Measurements from ENCODE around the gene DAD1. TPM values are rescaled to one million over a fixed set of nuclear protein-coding genes. Genes with fewer than 3 reads are reported as not detected.
"Not testable (repeated sequence)": the region's sequence is repeated elsewhere in the genome, so short reads cannot be mapped to it uniquely, and the experiment has no call there.

DAD1 gene
- total RNA-seq, 1 donor from 2014 or later, result 122 TPM

DNA sequence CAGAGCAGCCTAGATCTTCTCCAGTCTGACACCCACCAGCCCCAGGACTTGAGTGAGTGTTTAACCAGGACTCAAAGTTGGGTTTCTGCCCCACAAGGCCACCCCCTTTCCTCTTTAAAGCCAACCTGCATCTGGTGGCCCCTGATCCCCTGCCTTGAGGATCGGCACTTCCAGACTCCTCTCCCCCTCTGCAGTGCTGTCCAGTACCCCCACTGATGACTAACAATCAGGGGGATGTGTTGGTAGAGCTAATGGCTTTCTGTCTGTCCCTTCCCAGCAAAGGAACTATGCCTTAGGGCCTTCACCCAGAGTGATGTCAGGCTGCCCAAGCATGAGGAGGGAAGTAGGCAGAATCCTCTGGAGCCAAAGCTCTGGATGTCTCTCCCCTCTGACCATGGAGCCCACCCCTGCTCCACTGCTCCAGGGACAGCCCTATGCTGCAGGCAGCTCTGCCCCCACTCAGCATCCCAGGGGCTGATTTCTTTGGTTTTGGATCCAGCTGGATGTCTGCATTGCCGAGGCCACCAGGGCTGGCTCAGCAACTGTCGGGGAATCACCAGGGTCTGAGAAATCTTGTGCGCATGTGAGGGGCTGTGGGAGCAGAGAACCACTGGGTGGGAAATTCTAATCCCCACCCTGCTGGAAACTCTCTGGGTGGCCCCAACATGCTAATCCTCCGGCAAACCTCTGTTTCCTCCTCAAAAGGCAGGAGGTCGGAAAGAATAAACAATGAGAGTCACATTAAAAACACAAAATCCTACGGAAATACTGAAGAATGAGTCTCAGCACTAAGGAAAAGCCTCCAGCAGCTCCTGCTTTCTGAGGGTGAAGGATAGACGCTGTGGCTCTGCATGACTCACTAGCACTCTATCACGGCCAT is 42.9 kb downstream of the DAD1 start:
- Mint-ChIP-seq H3K36me3 (ENCODE audit: unreplicated experiment) (no peaks in the 10 kb centered on the region), H3K4me1 (ENCODE audit: low read depth, unreplicated experiment) (peaks cover 11% of the 10 kb centered on the region), H3K27ac (ENCODE audit: unreplicated experiment) (no peak overlapping the region), H3K4me3 (ENCODE audit: unreplicated experiment) (no peak overlapping the region), H3K27me3 (ENCODE audit: unreplicated experiment) (peaks cover 8% of the 10 kb centered on the region), H3K9me3 (ENCODE audit: unreplicated experiment) (peaks cover 2% of the 10 kb centered on the region)
- no peak for DNase-seq
- TF ChIP-seq, protein P1, sequence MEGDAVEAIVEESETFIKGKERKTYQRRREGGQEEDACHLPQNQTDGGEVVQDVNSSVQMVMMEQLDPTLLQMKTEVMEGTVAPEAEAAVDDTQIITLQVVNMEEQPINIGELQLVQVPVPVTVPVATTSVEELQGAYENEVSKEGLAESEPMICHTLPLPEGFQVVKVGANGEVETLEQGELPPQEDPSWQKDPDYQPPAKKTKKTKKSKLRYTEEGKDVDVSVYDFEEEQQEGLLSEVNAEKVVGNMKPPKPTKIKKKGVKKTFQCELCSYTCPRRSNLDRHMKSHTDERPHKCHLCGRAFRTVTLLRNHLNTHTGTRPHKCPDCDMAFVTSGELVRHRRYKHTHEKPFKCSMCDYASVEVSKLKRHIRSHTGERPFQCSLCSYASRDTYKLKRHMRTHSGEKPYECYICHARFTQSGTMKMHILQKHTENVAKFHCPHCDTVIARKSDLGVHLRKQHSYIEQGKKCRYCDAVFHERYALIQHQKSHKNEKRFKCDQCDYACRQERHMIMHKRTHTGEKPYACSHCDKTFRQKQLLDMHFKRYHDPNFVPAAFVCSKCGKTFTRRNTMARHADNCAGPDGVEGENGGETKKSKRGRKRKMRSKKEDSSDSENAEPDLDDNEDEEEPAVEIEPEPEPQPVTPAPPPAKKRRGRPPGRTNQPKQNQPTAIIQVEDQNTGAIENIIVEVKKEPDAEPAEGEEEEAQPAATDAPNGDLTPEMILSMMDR (IDR thresholded peaks at IDR 0.05; ENCODE audit: partially characterized antibody, unreplicated experiment), result no peak

DNA sequence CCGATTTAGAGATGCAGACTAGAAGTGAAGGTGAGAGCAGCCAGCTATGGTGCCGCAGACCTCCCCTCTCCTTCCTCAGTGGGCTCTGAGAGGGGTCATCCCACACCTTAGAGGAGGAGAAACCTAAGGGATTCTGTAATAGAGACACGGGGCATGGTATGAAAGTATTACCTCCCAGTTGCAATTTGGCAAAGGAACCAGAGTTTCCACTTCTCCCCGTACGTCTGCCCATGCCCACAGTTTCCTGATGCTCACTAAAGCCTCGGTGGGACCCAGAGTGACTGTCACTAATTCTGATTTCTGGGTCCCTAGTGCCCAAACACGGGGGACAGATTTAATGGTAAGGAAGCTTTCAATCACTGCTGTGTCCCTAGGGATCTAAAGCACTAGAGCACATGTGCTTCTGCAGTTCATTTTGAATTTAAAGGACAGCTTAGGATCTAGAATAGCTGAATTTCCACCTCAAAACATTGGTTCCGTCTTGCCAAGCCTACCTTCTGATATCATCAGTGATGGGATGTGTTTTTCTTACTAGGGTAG is 44.1 kb downstream of the DAD1 start:
- Mint-ChIP-seq H3K27ac (ENCODE audit: unreplicated experiment) (no peak overlapping the region), H3K27me3 (ENCODE audit: unreplicated experiment) (peaks cover 8% of the 10 kb centered on the region), H3K4me1 (ENCODE audit: low read depth, unreplicated experiment) (peaks cover 4% of the 10 kb centered on the region), H3K4me3 (ENCODE audit: unreplicated experiment) (no peak overlapping the region), H3K9me3 (ENCODE audit: unreplicated experiment) (no peaks in the 10 kb centered on the region), H3K36me3 (ENCODE audit: unreplicated experiment) (no peaks in the 10 kb centered on the region)
- DNase-seq, result no peak
- TF ChIP-seq, protein P1 (IDR thresholded peaks at IDR 0.05; ENCODE audit: partially characterized antibody, unreplicated experiment), result no peak

DNA sequence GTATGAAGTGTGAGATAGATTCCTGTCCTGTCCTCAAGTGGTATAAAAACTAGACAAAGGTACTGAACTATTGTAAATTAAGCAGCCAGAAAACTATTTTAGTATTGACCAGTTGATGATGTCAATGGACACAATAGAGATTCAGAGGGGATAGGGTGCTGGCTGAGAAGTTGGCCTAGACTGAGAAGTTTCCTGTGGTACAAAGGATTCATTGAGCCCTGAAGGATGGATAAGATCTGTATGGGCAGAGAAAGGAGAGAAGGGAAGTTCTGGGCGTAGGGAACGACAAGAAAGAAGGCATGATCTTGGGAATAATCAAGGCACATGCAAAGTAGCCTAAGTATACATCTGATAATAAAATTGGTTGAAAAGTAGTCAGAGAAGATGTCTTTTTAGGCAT is 44.6 kb downstream of the DAD1 start:
- no peak for DNase-seq
- peaks cover 4% of the 10 kb centered on the region for H3K4me1 Mint-ChIP-seq (ENCODE audit: low read depth, unreplicated experiment)
- no peak overlapping the region for H3K4me3 Mint-ChIP-seq (ENCODE audit: unreplicated experiment)
- H3K36me3 Mint-ChIP-seq (ENCODE audit: unreplicated experiment), result no peaks in the 10 kb centered on the region
- H3K27ac Mint-ChIP-seq (ENCODE audit: unreplicated experiment), result no peak overlapping the region
- TF ChIP-seq, protein P1 (IDR thresholded peaks at IDR 0.05; ENCODE audit: partially characterized antibody, unreplicated experiment), result no peak
- H3K9me3 Mint-ChIP-seq (ENCODE audit: unreplicated experiment), result no peaks in the 10 kb centered on the region
- H3K27me3 Mint-ChIP-seq (ENCODE audit: unreplicated experiment), result peaks cover 10% of the 10 kb centered on the region

DNA sequence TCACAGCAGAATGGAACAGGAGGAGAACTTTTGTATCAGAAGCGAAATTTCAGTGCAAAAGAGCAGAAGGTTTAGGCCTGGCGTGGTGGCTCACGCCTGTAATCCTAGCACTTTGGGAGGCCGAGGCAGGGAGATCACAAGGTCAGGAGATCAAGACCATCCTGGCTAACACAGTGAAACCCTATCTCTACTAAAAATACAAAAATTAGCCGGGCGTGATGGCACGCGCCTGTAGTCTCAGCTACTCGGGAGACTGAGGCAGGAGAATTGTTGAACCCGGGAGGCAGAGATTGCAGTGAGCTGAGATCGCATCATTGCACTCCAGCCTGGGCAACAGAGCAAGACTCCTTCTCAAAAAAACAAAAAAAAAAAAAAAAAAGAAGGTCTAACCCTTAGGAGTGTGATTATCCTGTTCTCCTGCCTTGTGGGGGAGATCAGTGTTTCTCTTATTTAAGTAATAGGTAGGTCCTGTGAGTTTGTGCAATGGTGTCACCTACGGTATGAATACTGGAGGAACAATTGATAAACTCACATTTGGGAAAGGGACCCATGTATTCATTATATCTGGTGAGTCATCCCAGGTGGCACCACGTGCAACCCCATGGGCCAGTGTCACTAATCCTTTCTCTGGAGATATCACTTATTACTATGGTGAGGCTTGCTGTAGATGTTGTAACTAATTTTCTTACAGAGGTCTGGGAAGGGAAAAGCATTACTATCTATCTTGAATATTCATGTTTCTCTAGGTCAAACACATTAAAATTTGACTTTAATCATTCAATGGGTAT is 45.3 kb downstream of the DAD1 start:
- H3K27ac Mint-ChIP-seq (ENCODE audit: unreplicated experiment); H3K9me3 Mint-ChIP-seq (ENCODE audit: unreplicated experiment); H3K4me1 Mint-ChIP-seq (ENCODE audit: low read depth, unreplicated experiment); DNase-seq; H3K36me3 Mint-ChIP-seq (ENCODE audit: unreplicated experiment); H3K27me3 Mint-ChIP-seq (ENCODE audit: unreplicated experiment); H3K4me3 Mint-ChIP-seq (ENCODE audit: unreplicated experiment): not testable (repeated sequence)

DNA sequence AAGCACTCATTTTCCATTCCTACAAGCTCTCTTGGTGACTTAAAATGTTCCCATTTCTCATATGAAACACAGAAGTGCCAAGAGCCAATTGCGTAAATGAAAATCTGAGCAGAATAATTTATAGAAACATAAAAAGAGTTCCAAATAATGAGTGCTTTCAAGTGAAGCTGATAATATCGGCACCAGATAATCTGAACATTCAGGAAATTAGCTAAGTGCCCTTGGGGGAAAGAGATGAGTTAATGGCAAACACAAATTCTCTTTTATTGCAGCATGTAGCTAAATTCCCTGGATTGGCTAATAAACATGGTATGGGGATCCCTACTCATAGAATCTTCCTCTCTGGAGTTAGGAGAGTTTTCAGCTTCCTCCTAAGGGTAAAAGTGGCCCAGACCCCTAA is 46.7 kb downstream of the DAD1 start:
- H3K4me1 Mint-ChIP-seq (ENCODE audit: low read depth, unreplicated experiment), result peaks cover 4% of the 10 kb centered on the region
- H3K27me3 Mint-ChIP-seq (ENCODE audit: unreplicated experiment), result peaks cover 6% of the 10 kb centered on the region
- TF ChIP-seq, protein P1 (IDR thresholded peaks at IDR 0.05; ENCODE audit: partially characterized antibody, unreplicated experiment), result no peak
- no peaks in the 10 kb centered on the region for H3K36me3 Mint-ChIP-seq (ENCODE audit: unreplicated experiment)
- H3K27ac Mint-ChIP-seq (ENCODE audit: unreplicated experiment), result no peak overlapping the region
- DNase-seq, result no peak
- no peaks in the 10 kb centered on the region for H3K9me3 Mint-ChIP-seq (ENCODE audit: unreplicated experiment)
- H3K4me3 Mint-ChIP-seq (ENCODE audit: unreplicated experiment), result no peak overlapping the region

All from glutamatergic neuron (in vitro differentiated cells).